GM18505 (cell line): Measurements from ENCODE around the gene IL23A.
"Not testable (repeated sequence)": the region's sequence is repeated elsewhere in the genome, so short reads cannot be mapped to it uniquely, and the experiment has no call there.

Source experiments
- ATAC-seq: cut with Tn5 transposase; IDR thresholded peaks from one replicate; pipeline ENCODE4 v1.9.1; 2021; ENCODE audit not compliant: unreplicated experiment
- POLR2A ChIP-seq: IDR thresholded peaks from 4 replicates; pipeline ENCODE4 v1.6.1; 2011; ENCODE audit warnings: borderline replicate concordance; ENCODE audit not compliant: insufficient read depth, insufficient read length; ENCODE audit errors: extremely low read depth

IL23A gene

GRCh38 chr12:56308714-56309113, 30.0 kb upstream of the IL23A start:
- TF ChIP-seq POLR2A = no peak

DNA sequence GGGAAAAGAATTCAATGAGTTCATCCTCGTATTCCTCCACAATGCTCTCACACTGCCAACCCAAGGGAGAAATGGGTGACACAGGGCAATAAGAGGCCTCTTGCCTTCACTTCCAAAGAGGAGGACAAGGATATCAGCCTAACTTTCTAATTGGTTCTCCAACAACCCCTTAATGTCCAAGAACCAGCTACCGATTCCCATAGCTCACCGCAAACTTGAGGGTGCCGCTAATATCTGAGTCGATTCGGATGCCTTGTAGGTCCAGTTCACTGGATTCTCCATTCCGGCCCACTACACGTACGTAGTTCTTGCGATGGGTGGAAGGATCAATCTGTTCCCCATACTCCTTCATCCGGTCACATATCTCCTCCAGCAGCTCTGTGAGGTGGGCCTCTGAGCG, 27.7 kb upstream of the IL23A start:
- TF ChIP-seq POLR2A = no peak
- no peak for ATAC-seq

More at GRCh38 chr12:56308714-56309113, 30.0 kb upstream of the IL23A start:
- no peak for ATAC-seq

DNA sequence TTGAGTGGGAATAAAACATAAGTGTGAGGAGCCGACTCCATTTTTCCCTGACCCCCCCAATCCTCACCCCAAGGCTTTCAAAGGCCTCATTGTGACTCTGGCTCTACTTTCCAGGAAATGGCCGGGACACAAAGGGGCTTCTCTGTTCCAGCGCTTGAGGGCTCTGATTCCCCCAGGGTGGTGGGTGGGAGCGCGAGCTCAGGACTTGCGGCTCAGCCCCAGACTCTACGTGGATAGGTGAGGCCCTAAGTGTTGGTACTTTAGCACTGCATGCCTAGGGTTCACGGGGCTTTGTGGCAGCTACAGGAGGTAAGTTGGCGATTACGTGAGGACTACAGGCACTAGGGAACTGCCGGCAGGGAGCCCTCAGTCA, 23.4 kb upstream of the IL23A start:
- no peak for TF ChIP-seq POLR2A

GRCh38 chr12:56315622-56316473, 22.8 kb upstream of the IL23A start, which contains the start of gene CNPY2:
Gene CNPY2, minus strand, starts transcription at chr12:56315988. Its CDS starts 771 bp downstream, at chr12:56315217.
- peak; percentile 87 for ATAC-seq
- peak; percentile 85 for TF ChIP-seq POLR2A

More for the DNA sequence above, 23.4 kb upstream of the IL23A start:
- no peak for ATAC-seq

DNA sequence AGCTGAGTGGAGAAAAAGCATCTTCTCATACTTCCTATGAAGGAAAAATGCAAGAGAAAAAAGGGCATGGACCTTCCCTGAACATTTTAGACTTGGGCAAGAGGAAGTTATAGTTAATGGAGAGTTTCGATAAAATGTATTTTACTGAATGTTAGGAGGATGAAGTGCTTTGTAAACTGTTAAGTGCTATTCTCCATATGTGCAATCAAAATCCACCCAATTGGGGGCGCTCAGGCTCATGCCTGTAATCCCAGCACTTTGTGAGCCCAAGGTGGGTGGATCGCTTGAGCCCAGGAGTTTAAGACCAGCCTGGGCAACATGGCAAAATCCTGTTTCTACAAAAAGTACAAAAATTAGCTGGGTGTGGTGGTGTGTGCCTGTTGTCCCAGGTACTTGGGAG, 21.0 kb upstream of the IL23A start:
- ATAC-seq = no peak

GRCh38 chr12:56321027-56321426, 17.7 kb upstream of the IL23A start:
- no peak for ATAC-seq
- TF ChIP-seq POLR2A = no peak

More for the DNA sequence above, 21.0 kb upstream of the IL23A start:
- no peak for TF ChIP-seq POLR2A

GRCh38 chr12:56321610-56322009, 17.1 kb upstream of the IL23A start:
- not testable (repeated sequence) for ATAC-seq

DNA sequence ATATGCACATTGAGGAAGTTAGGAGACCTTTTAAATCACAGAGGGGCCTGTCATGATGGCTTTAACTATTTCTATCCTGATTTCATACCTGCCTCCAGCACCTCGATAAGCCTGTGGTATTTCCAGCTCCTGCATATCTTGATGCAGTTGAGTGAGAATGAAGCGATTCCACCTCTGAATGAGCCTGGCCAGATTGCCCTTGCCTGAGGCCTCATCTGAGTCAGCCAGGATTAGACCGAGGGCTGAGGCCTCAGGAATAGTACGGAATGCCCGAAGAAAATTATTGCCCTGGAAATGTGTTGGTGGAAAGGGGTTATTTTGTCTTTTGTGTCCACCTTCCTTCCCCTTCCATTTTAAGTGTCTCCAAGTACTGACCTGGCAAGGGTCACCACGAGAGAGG, 14.5 kb upstream of the IL23A start:
- TF ChIP-seq POLR2A = no peak
- no peak for ATAC-seq

DNA sequence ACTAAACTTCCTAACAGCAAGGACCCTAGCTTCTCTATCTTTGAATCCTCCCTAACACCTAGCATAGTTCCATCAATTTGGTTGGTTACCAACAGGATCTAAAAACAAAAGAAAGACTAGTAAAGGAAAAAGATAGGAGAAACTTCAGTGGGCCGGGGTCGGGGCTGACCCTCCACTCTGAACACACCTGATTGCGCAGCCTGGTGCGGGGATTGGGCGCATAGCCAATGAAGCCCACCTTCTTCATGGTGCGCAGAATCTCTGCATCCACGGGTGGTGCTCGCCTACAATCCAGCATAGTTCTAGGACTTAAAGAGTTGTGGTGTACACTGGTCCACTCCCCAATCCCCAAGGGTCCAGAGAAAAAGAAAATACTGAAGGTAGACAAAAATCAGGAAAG, 12.6 kb upstream of the IL23A start:
- TF ChIP-seq POLR2A = no peak
- no peak for ATAC-seq

GRCh38 chr12:56326533-56326932, 12.2 kb upstream of the IL23A start:
- ATAC-seq = no peak
- TF ChIP-seq POLR2A = no peak

DNA sequence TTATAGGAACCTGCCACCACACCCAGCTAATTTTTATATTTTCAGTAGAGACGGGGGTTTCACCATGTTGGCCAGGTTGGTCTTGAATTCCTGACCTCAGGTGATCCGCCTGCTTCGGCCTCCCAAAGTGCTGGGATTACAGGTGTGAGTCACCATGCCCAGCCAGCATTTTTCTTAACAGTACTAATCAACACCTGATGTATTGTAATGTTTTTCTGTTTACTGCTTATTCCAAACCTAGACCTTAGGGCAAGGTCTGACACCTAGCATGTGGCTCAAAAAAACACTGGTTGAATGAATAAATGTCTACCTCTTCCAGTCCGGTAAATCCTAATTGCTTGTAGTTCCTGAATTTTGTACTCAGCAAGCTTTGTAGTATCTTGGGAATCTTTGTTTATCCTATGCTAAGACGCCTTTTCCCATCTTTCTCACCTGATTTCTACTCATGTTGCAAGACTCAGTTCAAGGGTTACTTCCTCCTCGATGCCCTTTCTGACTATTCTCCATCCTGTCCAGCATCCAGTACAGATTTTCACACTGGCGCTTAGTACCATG, 7.7 kb upstream of the IL23A start:
- no peak for ATAC-seq
- no peak for TF ChIP-seq POLR2A

DNA sequence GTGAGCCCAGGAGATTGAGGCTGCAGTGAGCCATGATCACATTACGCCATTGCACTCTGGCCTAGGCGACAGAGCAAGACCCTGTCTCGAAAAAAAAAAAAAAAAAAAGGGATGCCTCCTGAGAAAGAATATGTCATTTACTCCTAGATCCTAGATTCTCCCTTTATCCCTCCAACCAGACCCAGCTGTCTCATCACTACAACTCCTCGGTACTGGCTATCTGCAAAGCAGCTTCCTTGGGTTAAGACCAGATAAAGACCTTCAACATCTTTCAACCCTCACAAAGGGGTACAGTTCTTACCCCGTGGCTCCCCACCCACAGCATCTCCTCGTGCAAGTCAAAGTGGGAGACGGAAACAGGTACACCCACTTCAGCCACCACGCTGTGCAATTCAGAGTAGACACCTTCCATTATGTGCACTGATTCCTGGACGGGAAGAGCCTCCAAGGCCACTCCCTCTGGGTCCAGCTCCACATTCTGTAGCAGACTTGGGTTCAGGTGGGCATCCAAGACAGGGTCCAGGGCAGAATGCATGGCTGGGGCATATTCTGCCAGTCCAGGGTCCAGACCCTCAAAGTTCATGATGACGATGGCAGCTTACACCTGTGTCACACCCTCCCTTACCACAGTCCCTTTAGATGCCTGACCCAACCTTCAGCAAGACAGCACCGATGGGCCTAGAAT, 6.0 kb upstream of the IL23A start:
- ATAC-seq = no peak
- TF ChIP-seq POLR2A = no peak

GRCh38 chr12:56333197-56333678, 5.4 kb upstream of the IL23A start:
- no peak for ATAC-seq
- no peak for TF ChIP-seq POLR2A
